GM12874 (cell line): ENCODE data around the gene AFAP1L2.

Experiments used
- CTCF ChIP-seq: IDR thresholded peaks from 2 replicates; pipeline ENCODE4 v1.5.1; 2011; ENCODE audit warnings: low read depth, mild to moderate bottlenecking, control low read depth, low read length, moderate library complexity; ENCODE audit not compliant: insufficient read depth

The AFAP1L2 gene

GRCh38 chr10:114256008-114256765 is 148.1 kb downstream of the AFAP1L2 start:
- no peak for TF ChIP-seq CTCF

GRCh38 chr10:114255227-114255626 is 149.1 kb downstream of the AFAP1L2 start:
- no peak for TF ChIP-seq CTCF

GRCh38 chr10:114252883-114253282 is 151.4 kb downstream of the AFAP1L2 start:
- TF ChIP-seq CTCF, result no peak

GRCh38 chr10:114252092-114252491 is 152.2 kb downstream of the AFAP1L2 start:
- TF ChIP-seq CTCF, result no peak

GRCh38 chr10:114250716-114251115 is 153.6 kb downstream of the AFAP1L2 start:
- no peak for TF ChIP-seq CTCF

GRCh38 chr10:114250236-114250635 is 154.1 kb downstream of the AFAP1L2 start:
- TF ChIP-seq CTCF, result no peak

- TF ChIP-seq CTCF, result no peak
These were observed 157.5 kb downstream of the AFAP1L2 start for GRCh38 chr10:114246679-114247305.
